NB4 (cell line): ENCODE data around the gene CTRB2.

Experiments used
- DNase-seq: peaks from one replicate; pipeline ENCODE4 v3.0.0; 2010; ENCODE audit warnings: low read depth
- H3K4me3 ChIP-seq: one replicate; pipeline ENCODE4 v1.5.1; 2011; ENCODE audit warnings: mild to moderate bottlenecking, low read depth, low read length, moderate library complexity
- CTCF ChIP-seq: IDR thresholded peaks from one replicate; pipeline ENCODE4 v1.5.1; 2012; ENCODE audit warnings: low read depth, low read length
- MAX ChIP-seq: IDR thresholded peaks from 2 replicates; pipeline ENCODE4 v1.6.1; 2011; ENCODE audit warnings: low read depth, low read length
- MYC ChIP-seq: IDR thresholded peaks from 2 replicates; pipeline ENCODE4 v1.6.1; 2011; ENCODE audit warnings: low read depth, low read length
- POLR2A ChIP-seq: IDR thresholded peaks from 2 replicates; pipeline ENCODE4 v1.6.1; 2011; ENCODE audit warnings: mild to moderate bottlenecking; ENCODE audit not compliant: insufficient read length; ENCODE audit errors: extremely low read depth

CTRB2 gene

DNA sequence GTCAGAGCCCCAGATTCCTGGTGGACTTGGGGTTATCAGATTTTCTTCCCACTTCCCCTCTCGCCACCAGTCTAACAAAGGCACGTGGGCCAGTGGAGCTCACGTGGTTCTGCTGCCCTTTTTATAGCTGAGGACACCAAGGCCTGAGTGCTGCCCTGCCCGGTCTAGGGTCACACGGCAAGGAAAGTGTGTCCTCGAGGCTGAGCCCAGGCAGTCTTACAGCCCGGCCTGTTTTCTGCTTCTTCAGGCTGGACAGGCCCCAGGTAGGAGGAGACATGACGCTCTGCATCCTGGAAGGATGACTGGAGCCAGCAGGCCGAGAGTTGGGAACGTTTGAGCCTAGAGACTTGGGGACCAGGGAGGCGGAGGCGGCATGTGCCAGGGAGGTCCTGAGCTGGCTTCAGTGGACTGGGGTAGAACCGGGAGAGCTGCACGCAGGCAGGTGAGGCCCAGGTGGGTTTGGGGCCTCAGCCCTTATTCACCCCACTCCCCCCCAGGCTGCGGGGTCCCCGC lies 15.4 kb upstream of the CTRB2 start:
- H3K4me3 ChIP-seq = no peak overlapping the region
- no peak for DNase-seq
- no peak for TF ChIP-seq MAX
- no peak for TF ChIP-seq POLR2A
- no peak for TF ChIP-seq MYC
- no peak for TF ChIP-seq CTCF

DNA sequence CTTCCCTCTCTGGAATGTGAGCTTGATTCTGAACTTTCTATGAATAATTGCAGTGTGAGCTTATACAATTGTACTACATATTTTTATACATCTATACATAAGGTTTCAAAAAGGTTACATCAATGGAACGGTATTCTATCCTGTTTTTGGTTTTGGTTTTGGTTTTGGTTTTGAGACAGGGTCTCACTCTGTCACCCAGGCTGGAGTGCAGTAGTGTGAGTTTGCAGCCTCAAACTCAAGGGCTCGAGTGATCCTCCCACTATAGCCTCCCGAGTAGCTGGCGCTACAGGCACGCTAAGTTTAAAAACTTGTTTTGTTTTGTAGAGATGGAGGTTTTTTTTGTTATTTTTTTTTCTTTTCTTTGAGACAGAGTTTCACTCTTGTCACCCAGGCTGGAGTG lies 12.9 kb upstream of the CTRB2 start:
- no peak overlapping the region for H3K4me3 ChIP-seq
- no peak for TF ChIP-seq POLR2A
- TF ChIP-seq MAX = no peak
- TF ChIP-seq MYC = no peak
- no peak for TF ChIP-seq CTCF
- no peak for DNase-seq

GRCh38 chr16:75219088-75219487 lies 12.1 kb upstream of the CTRB2 start:
- no peak for DNase-seq
- H3K4me3 ChIP-seq = no peak overlapping the region
- TF ChIP-seq MYC (no peak), CTCF (no peak), MAX (no peak), POLR2A (no peak)

DNA sequence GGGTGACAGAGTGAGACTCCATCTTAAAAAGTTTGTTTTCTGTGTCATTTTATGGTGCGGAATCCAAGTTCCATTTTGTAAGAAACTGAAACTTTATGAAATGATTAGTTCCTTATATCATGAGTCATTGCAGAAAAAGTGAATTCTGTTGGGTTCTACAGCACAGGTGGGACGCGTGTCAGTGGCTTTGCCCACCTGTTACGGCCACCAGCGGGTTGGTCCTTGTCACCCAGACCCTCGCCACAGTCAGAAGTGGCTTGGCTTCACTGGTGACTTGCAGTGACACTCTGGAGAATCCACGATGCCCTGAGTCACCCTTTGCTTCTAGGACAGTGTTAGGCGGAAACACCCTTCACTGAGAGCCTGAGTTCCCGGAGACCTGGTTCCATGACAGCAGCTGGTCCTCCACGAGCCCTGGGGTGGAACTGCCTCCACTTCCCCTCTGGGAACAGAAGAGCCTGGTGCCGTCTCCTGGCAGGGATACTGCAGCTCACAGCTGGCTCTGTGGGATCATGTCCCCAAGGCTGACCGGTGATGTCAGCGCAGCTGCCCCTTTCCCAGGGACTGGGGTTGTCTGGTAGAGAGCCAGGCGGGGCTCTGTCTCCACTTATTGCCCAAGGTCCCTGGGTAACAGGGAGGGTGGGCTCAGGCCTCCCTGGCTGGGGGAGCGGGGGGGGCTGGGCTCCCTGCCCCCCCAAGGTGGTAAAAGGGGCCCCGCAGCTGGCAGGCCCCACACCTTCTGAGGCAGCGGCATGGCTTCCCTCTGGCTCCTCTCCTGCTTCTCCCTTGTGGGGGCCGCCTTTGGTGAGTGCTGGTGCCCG lies 11.5 kb upstream of the CTRB2 start, which contains the start of gene CTRB1:
Gene CTRB1 (plus strand): TSS at position 733 of the 821 bp plus-strand sequence. CDS start 20 bp downstream, at position 753.
- no peak for DNase-seq

DNA sequence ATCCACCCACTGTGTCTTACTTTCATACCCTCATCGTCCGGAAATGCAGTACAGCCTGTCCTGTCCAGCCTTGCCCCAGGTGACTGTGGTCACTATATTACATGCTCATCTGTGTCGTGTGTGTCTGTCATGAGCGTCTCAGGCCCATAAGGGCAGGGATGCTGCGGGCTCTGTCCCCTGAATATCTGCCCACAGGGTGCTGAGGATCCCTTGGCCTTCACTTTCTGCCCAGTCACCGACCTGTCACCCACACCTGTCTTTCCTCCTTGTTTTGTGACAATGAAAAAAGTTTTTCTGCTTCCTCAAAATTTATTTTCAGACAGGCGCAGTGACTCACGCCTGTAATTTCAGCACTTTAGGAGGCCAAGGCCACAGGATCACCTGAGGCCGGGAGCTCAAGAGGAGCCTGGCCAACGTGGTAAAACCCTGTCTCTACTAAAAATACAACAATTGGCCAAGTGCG lies 10.5 kb upstream of the CTRB2 start:
- no peak overlapping the region for H3K4me3 ChIP-seq
- DNase-seq = no peak
- no peak for TF ChIP-seq POLR2A
- TF ChIP-seq MYC = no peak
- no peak for TF ChIP-seq CTCF
- no peak for TF ChIP-seq MAX

More for the DNA sequence above, 11.5 kb upstream of the CTRB2 start, which contains the start of gene CTRB1:
- no peak within 1 kb of the TSS for H3K4me3 ChIP-seq
- TF ChIP-seq MAX = no peak
- no peak for TF ChIP-seq MYC
- no peak for TF ChIP-seq POLR2A
- no peak for TF ChIP-seq CTCF
